K562 (cell line): ENCODE data around the gene IFT172. TPM values are rescaled to one million over a fixed set of nuclear protein-coding genes. Genes with fewer than 3 reads are reported as not detected.
A peak's percentile ranks its signal among the peaks of the same experiment; 100 is the strongest.

Experiments used
- BACH1 ChIP-seq: fragments of 200-800 bp; sonication (Bioruptor generic); IDR thresholded peaks from 2 replicates; pipeline ENCODE4 v1.6.1; 2016; ENCODE audit warnings: missing genetic modification characterization, missing compliant biosample characterization
- BHLHE40 ChIP-seq: IDR thresholded peaks from 2 replicates; pipeline ENCODE4 v1.6.1; 2011; ENCODE audit warnings: low read length, improper control_type of control experiment
- C11orf30 ChIP-seq: fragments of 450-650 bp; IDR thresholded peaks from 2 replicates; pipeline ENCODE4 v1.6.1; 2016; ENCODE audit warnings: low read depth, mild to moderate bottlenecking
- GABPB2 ChIP-seq: fragments of 250-450 bp; sonication (Bioruptor Pico); conservative IDR thresholded peaks from 2 replicates; pipeline ENCODE4 v1.5.1; 2021; ENCODE audit warnings: mild to moderate bottlenecking
- HDAC8 ChIP-seq: fragments of 450-650 bp; IDR thresholded peaks from 2 replicates; pipeline ENCODE4 v1.6.1; 2016; ENCODE audit warnings: mild to moderate bottlenecking, missing genetic modification characterization, moderate library complexity, missing compliant biosample characterization
- MBD2 ChIP-seq: sonication (generic); IDR thresholded peaks from 2 replicates; pipeline ENCODE4 v1.6.1; 2016; ENCODE audit warnings: low read depth, borderline replicate concordance
- SMAD2 ChIP-seq: fragments of 150-350 bp; IDR thresholded peaks from 2 replicates; pipeline ENCODE4 v1.6.1; 2014; ENCODE audit warnings: low read depth, mild to moderate bottlenecking, low read length
- SMARCA5 ChIP-seq: fragments of 450-650 bp; IDR thresholded peaks from 2 replicates; pipeline ENCODE4 v1.6.1; 2016
- SMARCB1 ChIP-seq: IDR thresholded peaks from 2 replicates; pipeline ENCODE4 v1.6.1; 2011; ENCODE audit warnings: improper control_type of control experiment, low read depth; ENCODE audit not compliant: insufficient read length
- SPI1 ChIP-seq: IDR thresholded peaks from 2 replicates; pipeline ENCODE4 v1.6.1; 2011; ENCODE audit warnings: low read depth, low read length, control low read depth, borderline replicate concordance
- ZBTB17 ChIP-seq: fragments of 450-650 bp; formaldehyde crosslinking; IDR thresholded peaks from 2 replicates; pipeline ENCODE4 v1.4.0; 2020; ENCODE audit warnings: mild to moderate bottlenecking
- ZNF197 ChIP-seq: fragments of 200-800 bp; sonication (Bioruptor generic); IDR thresholded peaks from 2 replicates; pipeline ENCODE4 v1.6.1; 2016; ENCODE audit warnings: low read depth, missing genetic modification characterization, missing compliant biosample characterization
- polyA plus RNA-seq, 8 experiments: library from polyadenylated mRNA; depleted of rRNA in 4 of 8; stranded (reverse) in 5 of 8; unstranded in 3 of 8; fragments of >200 nt; fragmentation: Nextera tagmentation in 2 of 8; fragmentation: Illumina TruSeq in 1 of 8; extraction: Ambion mirVana in 2 of 8; extraction: Trizol in 1 of 8; gene quantifications; 2 replicates each; pipeline versions ENCODE4 v1.2.1 to v1.2.3, GENCODE V29; 2011 to 2014; ENCODE audit warnings: inconsistent platforms in 1 of 8, missing spikeins in 1 of 8
- total RNA-seq, 7 experiments: library from RNA; depleted of rRNA in 6 of 7; stranded (reverse); fragments of >200 nt in 6 of 7; fragmentation: Illumina TruSeq in 2 of 7; extraction: Trizol in 2 of 7; gene quantifications; 2 replicates each; pipeline versions ENCODE4 v1.2.1 to v1.2.3, GENCODE V29; 2011 to 2021; ENCODE audit warnings: low replicate concordance in 1 of 7
- TF ChIP-seq, protein P1 (sequence below), 2 experiments: fragments of 200-800 bp in 1 of 2; sonication (Bioruptor generic) in 1 of 2; sonication (generic) in 1 of 2; formaldehyde crosslinking in 1 of 2; IDR thresholded peaks in 1 of 2; conservative IDR thresholded peaks in 1 of 2; 2 replicates each; pipeline versions ENCODE4 v1.5.0 to v1.6.1; 2016 to 2020; ENCODE audit warnings: missing compliant biosample characterization in 1 of 2, missing genetic modification characterization in 1 of 2, missing genetic modification reagents in 1 of 2
- TF ChIP-seq, protein P2 (sequence below): fragments of 200-800 bp; sonication (Bioruptor generic); IDR thresholded peaks from 2 replicates; pipeline ENCODE4 v1.6.1; 2017; ENCODE audit warnings: missing genetic modification characterization, missing compliant biosample characterization
- TF ChIP-seq, protein P3 (sequence below), 2 experiments: fragments of 450-650 bp; IDR thresholded peaks; 2 replicates each; pipeline ENCODE4 v1.6.1; 2016; ENCODE audit warnings: mild to moderate bottlenecking in 2 of 2, borderline replicate concordance in 1 of 2, low read depth in 1 of 2, moderate library complexity in 1 of 2

Gene IFT172
- total and polyA plus RNA-seq, 9 of the 15 experiments (the other 6 are each of a cell fraction or from before 2014, with no cell fraction given): 5.6 to 19.1 (median 13.5) TPM

DNA sequence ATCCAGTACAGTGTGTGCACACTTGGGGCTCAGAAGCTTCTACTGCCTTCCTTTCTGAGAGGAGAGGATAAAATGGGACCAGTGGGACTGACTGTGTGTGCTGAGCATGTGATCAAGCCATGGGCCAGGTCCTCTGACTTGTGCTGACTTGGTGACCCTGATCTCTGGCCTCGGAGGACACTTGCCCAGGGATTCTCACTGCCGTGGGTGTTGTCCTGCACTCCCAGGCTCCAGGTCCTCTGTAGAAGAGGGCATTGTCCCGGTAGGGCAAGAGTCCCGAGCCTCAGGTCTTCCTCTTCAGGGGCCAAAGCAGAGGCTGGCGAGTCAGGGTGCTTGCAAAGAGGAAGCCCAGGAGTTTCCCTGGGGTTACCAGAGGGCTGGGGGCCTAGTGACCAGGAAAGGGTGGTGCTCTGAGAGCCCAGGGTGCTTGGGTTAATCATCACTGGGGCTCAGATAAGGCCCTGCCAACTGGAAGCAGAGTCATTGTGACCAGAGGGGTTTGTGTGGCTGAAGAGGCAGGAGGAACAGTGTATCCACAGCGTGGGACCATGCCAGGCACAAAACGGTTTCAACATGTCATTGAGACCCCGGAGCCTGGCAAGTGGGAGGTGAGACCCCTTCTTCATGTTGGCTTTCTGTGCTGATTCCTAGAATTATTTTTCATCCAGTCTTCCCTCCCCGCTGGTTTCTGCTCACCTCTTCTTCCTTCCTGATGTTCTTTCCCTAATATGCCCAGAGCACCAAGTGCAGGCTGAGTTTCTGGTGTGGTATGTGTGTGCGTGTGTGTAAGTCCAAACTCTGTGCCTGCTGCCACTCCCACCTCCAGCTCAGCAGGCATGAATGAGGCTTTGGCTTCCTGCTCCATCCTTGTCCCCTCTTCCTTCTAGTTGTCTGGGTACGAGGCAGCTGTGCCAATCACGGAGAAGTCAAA, 7.1 kb upstream of the IFT172 start, which contains the start of gene GCKR (continued):
- TF ChIP-seq, protein P1, sequence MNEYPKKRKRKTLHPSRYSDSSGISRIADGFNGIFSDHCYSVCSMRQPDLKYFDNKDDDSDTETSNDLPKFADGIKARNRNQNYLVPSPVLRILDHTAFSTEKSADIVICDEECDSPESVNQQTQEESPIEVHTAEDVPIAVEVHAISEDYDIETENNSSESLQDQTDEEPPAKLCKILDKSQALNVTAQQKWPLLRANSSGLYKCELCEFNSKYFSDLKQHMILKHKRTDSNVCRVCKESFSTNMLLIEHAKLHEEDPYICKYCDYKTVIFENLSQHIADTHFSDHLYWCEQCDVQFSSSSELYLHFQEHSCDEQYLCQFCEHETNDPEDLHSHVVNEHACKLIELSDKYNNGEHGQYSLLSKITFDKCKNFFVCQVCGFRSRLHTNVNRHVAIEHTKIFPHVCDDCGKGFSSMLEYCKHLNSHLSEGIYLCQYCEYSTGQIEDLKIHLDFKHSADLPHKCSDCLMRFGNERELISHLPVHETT (CRISPR knock-in tag; conservative IDR thresholded peaks at IDR 0.05 in 1 of 2, IDR thresholded peaks at IDR 0.05 in 1 of 2): 0 out of 4 replicates have a peak, but pooled peaks of 1 of the 2 experiments have one; percentile 47
- TF ChIP-seq, protein P2, sequence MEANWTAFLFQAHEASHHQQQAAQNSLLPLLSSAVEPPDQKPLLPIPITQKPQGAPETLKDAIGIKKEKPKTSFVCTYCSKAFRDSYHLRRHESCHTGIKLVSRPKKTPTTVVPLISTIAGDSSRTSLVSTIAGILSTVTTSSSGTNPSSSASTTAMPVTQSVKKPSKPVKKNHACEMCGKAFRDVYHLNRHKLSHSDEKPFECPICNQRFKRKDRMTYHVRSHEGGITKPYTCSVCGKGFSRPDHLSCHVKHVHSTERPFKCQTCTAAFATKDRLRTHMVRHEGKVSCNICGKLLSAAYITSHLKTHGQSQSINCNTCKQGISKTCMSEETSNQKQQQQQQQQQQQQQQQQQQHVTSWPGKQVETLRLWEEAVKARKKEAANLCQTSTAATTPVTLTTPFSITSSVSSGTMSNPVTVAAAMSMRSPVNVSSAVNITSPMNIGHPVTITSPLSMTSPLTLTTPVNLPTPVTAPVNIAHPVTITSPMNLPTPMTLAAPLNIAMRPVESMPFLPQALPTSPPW (CRISPR knock-in tag): peak; percentile 59
- TF ChIP-seq BACH1: no peak
- no peak for TF ChIP-seq HDAC8 (tag)
- TF ChIP-seq ZNF197 (CRISPR knock-in tag): no peak
- TF ChIP-seq MBD2: no peak
- TF ChIP-seq SMARCB1: no peak
- TF ChIP-seq SPI1: peak; percentile 46; the same call in 1 of the 2 replicates
- TF ChIP-seq, protein P3, sequence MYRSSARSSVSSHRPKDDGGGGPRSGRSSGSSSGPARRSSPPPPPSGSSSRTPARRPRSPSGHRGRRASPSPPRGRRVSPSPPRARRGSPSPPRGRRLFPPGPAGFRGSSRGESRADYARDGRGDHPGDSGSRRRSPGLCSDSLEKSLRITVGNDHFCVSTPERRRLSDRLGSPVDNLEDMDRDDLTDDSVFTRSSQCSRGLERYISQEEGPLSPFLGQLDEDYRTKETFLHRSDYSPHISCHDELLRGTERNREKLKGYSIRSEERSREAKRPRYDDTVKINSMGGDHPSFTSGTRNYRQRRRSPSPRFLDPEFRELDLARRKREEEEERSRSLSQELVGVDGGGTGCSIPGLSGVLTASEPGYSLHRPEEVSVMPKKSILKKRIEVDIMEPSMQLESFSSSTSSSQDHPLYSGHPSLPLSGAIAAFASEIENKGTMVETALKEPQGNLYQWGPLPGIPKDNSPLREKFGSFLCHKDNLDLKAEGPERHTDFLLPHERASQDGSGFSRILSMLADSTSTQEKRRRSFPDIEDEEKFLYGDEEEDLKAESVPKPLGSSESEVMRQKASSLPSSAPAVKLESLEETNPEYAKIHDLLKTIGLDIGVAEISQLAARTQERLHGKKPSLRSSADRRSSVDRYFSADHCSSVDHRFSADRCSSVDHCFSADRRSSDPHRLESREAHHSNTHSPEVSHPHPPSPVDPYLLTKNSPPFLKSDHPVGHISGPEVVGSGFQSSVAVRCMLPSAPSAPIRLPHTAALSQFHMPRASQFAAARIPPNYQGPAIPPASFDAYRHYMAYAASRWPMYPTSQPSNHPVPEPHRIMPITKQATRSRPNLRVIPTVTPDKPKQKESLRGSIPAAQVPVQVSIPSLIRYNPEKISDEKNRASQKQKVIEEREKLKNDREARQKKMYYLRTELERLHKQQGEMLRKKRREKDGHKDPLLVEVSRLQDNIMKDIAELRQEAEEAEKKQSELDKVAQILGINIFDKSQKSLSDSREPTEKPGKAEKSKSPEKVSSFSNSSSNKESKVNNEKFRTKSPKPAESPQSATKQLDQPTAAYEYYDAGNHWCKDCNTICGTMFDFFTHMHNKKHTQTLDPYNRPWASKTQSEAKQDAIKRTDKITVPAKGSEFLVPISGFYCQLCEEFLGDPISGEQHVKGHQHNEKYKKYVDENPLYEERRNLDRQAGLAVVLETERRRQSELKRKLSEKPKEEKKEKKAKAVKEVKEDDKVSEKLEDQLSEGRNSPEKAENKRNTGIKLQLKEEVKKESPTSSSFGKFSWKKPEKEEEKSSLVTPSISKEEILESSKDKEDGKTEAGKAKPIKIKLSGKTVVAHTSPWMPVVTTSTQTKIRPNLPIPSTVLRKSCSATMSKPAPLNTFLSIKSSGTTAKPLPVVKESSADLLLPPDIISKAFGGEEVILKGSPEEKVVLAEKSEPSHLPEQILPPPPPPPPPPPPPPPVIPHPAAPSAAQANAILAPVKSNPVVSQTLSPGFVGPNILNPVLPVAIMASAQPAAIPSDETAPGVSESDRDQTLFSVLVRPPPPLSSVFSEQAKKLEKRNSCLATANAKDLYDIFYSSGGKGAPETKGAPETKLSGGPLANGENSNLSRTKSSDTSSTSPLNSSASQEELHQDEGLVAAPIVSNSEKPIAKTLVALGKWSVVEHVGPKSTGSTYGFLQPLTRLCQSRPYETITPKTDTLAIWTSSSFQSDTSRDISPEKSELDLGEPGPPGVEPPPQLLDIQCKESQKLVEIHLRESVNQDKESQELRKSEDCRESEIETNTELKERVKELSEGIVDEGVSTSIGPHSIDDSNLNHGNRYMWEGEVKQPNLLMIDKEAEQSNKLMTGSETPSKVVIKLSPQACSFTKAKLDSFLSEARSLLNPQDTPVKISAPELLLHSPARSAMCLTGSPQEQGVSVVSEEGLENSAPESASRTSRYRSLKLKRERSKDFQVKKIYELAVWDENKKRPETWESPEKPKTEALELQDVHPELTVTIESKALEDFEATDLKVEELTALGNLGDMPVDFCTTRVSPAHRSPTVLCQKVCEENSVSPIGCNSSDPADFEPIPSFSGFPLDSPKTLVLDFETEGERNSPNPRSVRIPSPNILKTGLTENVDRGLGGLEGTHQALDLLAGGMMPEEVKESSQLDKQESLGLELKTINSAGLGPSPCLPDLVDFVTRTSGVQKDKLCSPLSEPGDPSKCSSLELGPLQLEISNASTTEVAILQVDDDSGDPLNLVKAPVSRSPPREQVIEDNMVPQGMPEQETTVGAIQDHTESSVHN (IDR thresholded peaks at IDR 0.05; ENCODE audit: borderline replicate concordance in 1 of 2, low read depth in 1 of 2): no peak
- no peak for TF ChIP-seq GABPB2 (CRISPR knock-in tag)
- TF ChIP-seq ZBTB17 (CRISPR knock-in tag): peak; percentile 30; the same call in 1 of the 2 replicates
- TF ChIP-seq SMARCA5: no peak
- TF ChIP-seq SMAD2: no peak
- peak; percentile 12; the same call in 1 of the 2 replicates for TF ChIP-seq BHLHE40
- TF ChIP-seq C11orf30: 0 out of 2 replicates have a peak, but pooled peaks have one; percentile 4
